ENCODE data around the gene ZSCAN5A.
"Not testable (repeated sequence)": the region's sequence is repeated elsewhere in the genome, so short reads cannot be mapped to it uniquely, and the experiment has no call there.

DNA sequence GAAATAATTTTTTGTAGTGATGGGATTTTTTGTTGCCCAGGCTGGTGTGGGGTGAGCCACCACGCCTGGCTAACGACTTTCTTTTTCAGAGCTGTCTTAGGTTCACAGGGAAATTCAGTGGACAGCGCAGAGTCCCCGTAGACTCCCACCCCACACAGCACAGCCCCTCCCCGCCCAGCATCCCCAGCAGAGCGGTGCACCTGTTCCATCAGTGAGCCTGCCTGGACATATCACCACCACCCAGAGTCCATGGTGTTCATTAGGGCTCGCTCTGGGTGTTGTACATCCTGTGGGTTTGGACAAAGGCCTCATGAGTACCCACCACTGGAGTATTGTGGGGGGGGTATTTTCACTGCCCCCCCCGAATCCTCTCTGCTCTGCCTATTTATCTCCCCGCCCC lies 104.6 kb downstream of the ZSCAN5A start:
- TF ChIP-seq, protein P1, sequence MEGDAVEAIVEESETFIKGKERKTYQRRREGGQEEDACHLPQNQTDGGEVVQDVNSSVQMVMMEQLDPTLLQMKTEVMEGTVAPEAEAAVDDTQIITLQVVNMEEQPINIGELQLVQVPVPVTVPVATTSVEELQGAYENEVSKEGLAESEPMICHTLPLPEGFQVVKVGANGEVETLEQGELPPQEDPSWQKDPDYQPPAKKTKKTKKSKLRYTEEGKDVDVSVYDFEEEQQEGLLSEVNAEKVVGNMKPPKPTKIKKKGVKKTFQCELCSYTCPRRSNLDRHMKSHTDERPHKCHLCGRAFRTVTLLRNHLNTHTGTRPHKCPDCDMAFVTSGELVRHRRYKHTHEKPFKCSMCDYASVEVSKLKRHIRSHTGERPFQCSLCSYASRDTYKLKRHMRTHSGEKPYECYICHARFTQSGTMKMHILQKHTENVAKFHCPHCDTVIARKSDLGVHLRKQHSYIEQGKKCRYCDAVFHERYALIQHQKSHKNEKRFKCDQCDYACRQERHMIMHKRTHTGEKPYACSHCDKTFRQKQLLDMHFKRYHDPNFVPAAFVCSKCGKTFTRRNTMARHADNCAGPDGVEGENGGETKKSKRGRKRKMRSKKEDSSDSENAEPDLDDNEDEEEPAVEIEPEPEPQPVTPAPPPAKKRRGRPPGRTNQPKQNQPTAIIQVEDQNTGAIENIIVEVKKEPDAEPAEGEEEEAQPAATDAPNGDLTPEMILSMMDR (tag by site-specific recombination; IDR thresholded peaks at IDR 0.05), result not testable (repeated sequence)
- TF ChIP-seq, protein P2, sequence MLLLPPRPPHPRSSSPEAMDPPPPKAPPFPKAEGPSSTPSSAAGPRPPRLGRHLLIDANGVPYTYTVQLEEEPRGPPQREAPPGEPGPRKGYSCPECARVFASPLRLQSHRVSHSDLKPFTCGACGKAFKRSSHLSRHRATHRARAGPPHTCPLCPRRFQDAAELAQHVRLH (tag by site-specific recombination; IDR thresholded peaks at IDR 0.05), result not testable (repeated sequence)
- TF ChIP-seq ZNF121 (tag by site-specific recombination; IDR thresholded peaks at IDR 0.05); TRIM28 (IDR thresholded peaks at IDR 0.05; ENCODE audit: borderline replicate concordance, low read length); SP2 (tag by site-specific recombination; IDR thresholded peaks at IDR 0.05); ZNF221 (tag by site-specific recombination; IDR thresholded peaks at IDR 0.05; ENCODE audit: borderline replicate concordance); ZNF571 (tag by site-specific recombination; IDR thresholded peaks at IDR 0.05); ZNF670 (tag by site-specific recombination; IDR thresholded peaks at IDR 0.05; ENCODE audit: low read depth); ZNF629 (tag by site-specific recombination; IDR thresholded peaks at IDR 0.05); ZNF654 (tag by site-specific recombination; IDR thresholded peaks at IDR 0.05; ENCODE audit: low read depth); ZSCAN16 (tag by site-specific recombination; IDR thresholded peaks at IDR 0.05): not testable (repeated sequence)
- TF ChIP-seq, protein P3, sequence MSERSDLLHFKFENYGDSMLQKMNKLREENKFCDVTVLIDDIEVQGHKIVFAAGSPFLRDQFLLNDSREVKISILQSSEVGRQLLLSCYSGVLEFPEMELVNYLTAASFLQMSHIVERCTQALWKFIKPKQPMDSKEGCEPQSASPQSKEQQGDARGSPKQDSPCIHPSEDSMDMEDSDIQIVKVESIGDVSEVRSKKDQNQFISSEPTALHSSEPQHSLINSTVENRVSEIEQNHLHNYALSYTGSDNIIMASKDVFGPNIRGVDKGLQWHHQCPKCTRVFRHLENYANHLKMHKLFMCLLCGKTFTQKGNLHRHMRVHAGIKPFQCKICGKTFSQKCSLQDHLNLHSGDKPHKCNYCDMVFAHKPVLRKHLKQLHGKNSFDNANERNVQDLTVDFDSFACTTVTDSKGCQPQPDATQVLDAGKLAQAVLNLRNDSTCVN (tag by site-specific recombination; optimal IDR thresholded peaks at IDR 0.05), result not testable (repeated sequence)
- TF ChIP-seq, protein P4, sequence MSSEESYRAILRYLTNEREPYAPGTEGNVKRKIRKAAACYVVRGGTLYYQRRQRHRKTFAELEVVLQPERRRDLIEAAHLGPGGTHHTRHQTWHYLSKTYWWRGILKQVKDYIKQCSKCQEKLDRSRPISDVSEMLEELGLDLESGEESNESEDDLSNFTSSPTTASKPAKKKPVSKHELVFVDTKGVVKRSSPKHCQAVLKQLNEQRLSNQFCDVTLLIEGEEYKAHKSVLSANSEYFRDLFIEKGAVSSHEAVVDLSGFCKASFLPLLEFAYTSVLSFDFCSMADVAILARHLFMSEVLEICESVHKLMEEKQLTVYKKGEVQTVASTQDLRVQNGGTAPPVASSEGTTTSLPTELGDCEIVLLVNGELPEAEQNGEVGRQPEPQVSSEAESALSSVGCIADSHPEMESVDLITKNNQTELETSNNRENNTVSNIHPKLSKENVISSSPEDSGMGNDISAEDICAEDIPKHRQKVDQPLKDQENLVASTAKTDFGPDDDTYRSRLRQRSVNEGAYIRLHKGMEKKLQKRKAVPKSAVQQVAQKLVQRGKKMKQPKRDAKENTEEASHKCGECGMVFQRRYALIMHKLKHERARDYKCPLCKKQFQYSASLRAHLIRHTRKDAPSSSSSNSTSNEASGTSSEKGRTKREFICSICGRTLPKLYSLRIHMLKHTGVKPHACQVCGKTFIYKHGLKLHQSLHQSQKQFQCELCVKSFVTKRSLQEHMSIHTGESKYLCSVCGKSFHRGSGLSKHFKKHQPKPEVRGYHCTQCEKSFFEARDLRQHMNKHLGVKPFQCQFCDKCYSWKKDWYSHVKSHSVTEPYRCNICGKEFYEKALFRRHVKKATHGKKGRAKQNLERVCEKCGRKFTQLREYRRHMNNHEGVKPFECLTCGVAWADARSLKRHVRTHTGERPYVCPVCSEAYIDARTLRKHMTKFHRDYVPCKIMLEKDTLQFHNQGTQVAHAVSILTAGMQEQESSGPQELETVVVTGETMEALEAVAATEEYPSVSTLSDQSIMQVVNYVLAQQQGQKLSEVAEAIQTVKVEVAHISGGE (tag by site-specific recombination; conservative IDR thresholded peaks at IDR 0.05; ENCODE audit: low read depth), result not testable (repeated sequence)
- TF ChIP-seq, protein P5, sequence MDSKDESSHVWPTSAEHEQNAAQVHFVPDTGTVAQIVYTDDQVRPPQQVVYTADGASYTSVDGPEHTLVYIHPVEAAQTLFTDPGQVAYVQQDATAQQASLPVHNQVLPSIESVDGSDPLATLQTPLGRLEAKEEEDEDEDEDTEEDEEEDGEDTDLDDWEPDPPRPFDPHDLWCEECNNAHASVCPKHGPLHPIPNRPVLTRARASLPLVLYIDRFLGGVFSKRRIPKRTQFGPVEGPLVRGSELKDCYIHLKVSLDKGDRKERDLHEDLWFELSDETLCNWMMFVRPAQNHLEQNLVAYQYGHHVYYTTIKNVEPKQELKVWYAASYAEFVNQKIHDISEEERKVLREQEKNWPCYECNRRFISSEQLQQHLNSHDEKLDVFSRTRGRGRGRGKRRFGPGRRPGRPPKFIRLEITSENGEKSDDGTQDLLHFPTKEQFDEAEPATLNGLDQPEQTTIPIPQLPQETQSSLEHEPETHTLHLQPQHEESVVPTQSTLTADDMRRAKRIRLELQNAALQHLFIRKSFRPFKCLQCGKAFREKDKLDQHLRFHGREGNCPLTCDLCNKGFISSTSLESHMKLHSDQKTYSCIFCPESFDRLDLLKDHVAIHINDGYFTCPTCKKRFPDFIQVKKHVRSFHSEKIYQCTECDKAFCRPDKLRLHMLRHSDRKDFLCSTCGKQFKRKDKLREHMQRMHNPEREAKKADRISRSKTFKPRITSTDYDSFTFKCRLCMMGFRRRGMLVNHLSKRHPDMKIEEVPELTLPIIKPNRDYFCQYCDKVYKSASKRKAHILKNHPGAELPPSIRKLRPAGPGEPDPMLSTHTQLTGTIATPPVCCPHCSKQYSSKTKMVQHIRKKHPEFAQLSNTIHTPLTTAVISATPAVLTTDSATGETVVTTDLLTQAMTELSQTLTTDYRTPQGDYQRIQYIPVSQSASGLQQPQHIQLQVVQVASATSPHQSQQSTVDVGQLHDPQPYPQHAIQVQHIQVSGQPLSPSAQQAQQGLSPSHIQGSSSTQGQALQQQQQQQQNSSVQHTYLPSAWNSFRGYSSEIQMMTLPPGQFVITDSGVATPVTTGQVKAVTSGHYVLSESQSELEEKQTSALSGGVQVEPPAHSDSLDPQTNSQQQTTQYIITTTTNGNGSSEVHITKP (tag by site-specific recombination; IDR thresholded peaks at IDR 0.05), result not testable (repeated sequence)
